Activated naive CD4-positive, alpha-beta T cell treated with anti-CD3 and anti-CD28 coated beads for 36 hours (primary cell): ENCODE data around the gene LMAN2. TPM values are rescaled to one million over a fixed set of nuclear protein-coding genes. Genes with fewer than 3 reads are reported as not detected.
A peak's percentile ranks its signal among the peaks of the same experiment; 100 is the strongest.
"Not testable (repeated sequence)": the region's sequence is repeated elsewhere in the genome, so short reads cannot be mapped to it uniquely, and the experiment has no call there.

Experiments
- CTCF ChIA-PET: fragments of 350-600 bp; sonication (Branson Sonifier 250); formaldehyde crosslinking; loops from one replicate; lab custom pipeline; 2021; ENCODE audit warnings: antibody characterized with exemption; lab: Charles Lee
- DNase-seq: peaks from one replicate; pipeline ENCODE4 v3.0.0-alpha.2; 2020
- H3K27ac Mint-ChIP-seq: one replicate; pipeline ENCODE4 v1.8.0; 2021; ENCODE audit warnings: mild to moderate bottlenecking, mixed read lengths
- H3K27me3 Mint-ChIP-seq: one replicate; pipeline ENCODE4 v1.8.0; 2021; ENCODE audit warnings: low read depth, mixed read lengths
- H3K36me3 Mint-ChIP-seq: one replicate; pipeline ENCODE4 v1.8.0; 2021; ENCODE audit warnings: low read depth, mixed read lengths
- H3K4me1 Mint-ChIP-seq: one replicate; pipeline ENCODE4 v1.8.0; 2021; ENCODE audit warnings: low read depth, mixed read lengths
- H3K4me3 Mint-ChIP-seq: one replicate; pipeline ENCODE4 v1.8.0; 2021; ENCODE audit warnings: mild to moderate bottlenecking, moderate library complexity, mixed read lengths
- H3K9me3 Mint-ChIP-seq: one replicate; pipeline ENCODE4 v1.8.0; 2021; ENCODE audit warnings: mixed read lengths
- intact Hi-C: fragments of 100-400 bp; cut with micrococcal nuclease; formaldehyde crosslinking; loops from one replicate; pipeline ENCODE4 v1.15.1; 2023
- total RNA-seq, 2 experiments: library from RNA; stranded (reverse); gene quantifications; one replicate each; pipeline ENCODE4 v1.2.3, GENCODE V29; 2021

Gene LMAN2
- total RNA-seq, 2 experiments from 2014 or later: 82.2 to 83.9 TPM

DNA sequence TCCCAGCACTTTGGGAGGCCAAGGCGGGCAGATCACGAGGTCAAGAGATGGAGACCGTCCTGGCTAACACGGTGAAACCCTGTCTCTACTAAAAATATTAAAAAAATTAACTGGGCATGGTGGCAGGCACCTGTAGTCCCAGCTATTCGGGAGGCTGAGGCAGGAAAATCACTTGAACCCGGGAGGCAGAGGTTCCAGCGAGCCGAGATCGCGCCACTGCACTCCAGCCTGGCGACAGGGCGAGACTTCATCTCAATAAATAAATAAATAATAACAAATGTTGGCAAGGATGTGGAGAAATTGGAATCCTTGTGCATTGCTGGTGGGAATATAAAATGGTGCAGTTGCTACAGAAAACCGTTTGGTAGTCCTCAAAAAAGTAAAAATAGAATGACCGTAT is 8.5 kb downstream of the LMAN2 start:
- CTCF ChIA-PET: interaction anchor here (1.3 to 1.5 kb wide), 2 partner anchors 39 to 229 kb away, joined by 4 to 6 read pairs; no protein-coding TSS in a partner anchor
- H3K9me3 Mint-ChIP-seq, H3K27me3 Mint-ChIP-seq, H3K27ac Mint-ChIP-seq, DNase-seq, intact Hi-C loops, H3K4me3 Mint-ChIP-seq: not testable (repeated sequence)
- peaks cover 18% of the 10 kb centered on the region for H3K36me3 Mint-ChIP-seq
- peaks cover 33% of the 10 kb centered on the region for H3K4me1 Mint-ChIP-seq

DNA sequence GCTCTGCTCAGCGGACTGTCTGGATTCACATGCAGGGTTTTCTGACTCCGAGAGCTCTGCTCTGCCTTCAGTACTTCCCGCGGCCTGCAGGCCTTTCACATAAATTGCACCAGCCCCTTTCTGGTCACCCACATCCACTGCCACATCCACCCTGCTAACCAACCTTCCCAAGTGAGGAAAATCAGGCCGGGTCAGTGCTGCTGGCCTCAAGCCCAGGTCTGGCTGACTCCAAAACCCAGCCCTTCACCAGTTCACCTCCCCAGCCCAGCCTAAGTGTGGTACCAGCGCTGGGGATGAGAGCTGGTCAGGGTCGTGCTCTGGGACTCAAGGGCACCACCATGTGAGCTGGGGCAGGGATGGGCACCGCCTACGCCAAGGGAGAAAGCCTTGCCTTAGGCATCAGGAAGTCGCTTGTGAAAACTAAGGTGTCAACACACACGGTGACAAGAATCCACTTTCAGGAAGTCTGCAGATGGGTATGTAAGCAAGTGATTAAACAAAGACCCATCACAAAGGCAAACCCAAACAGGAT is 12.3 kb downstream of the LMAN2 start:
- no peaks in the 10 kb centered on the region for H3K9me3 Mint-ChIP-seq
- CTCF ChIA-PET: interaction anchor here (1.1 kb wide), 1 partner anchor 225 kb away, joined by 4 read pairs; no protein-coding TSS in a partner anchor
- H3K27ac Mint-ChIP-seq: no peak overlapping the region
- intact Hi-C loops: no loop called here
- H3K4me1 Mint-ChIP-seq: peaks cover 17% of the 10 kb centered on the region
- H3K36me3 Mint-ChIP-seq: peaks cover 23% of the 10 kb centered on the region
- no peak overlapping the region for H3K4me3 Mint-ChIP-seq
- DNase-seq: no peak
- no peaks in the 10 kb centered on the region for H3K27me3 Mint-ChIP-seq

DNA sequence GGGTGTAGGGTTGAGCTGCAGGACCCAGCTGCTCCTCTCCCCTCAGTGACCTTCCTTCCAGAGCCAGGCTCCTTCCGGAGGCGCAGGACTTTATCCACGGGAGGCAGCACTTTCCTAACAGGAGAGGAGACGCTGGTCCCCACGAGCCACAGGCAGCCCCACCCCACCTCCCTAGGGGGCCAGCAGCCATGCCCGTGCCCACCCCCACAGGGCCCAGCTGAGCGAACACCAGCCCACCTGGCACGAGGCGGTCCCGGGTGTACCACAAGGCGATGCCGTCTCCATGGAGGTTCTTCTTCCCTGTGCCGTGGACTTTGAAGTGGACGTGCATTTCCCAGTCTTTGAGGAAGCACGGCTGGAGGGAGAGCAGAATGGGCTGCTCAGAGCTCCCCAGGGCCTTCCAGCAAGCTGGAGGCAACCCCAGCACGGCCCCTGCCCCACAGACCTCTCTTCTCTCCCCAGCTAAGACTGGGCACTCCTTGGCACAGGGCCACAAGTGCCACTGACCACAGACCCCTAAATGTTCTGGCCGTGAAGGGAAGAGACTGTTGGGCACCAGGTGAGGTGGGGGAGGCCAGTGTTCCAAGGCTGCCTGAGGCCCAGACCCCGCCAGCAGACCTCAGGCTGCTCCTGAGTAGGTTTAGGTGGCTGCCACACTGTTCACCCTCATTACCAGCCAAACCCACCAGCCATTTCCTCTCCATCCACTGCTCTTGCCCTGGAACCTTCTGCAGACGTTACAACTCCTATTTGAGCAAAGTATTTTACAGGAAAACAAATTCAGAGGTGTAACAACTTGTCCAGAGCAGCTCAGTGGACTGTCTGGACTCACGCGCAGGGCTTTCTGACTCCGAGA is 13.0 kb downstream of the LMAN2 start:
- H3K27me3 Mint-ChIP-seq: no peaks in the 10 kb centered on the region
- intact Hi-C loops: no loop called here
- H3K4me1 Mint-ChIP-seq: peaks cover 15% of the 10 kb centered on the region
- H3K27ac Mint-ChIP-seq: no peak overlapping the region
- peaks cover 26% of the 10 kb centered on the region for H3K36me3 Mint-ChIP-seq
- H3K4me3 Mint-ChIP-seq: no peak overlapping the region
- no peak for DNase-seq
- CTCF ChIA-PET: interaction anchor here (1.1 kb wide), 1 partner anchor 225 kb away, joined by 4 read pairs; no protein-coding TSS in a partner anchor
- no peaks in the 10 kb centered on the region for H3K9me3 Mint-ChIP-seq

DNA sequence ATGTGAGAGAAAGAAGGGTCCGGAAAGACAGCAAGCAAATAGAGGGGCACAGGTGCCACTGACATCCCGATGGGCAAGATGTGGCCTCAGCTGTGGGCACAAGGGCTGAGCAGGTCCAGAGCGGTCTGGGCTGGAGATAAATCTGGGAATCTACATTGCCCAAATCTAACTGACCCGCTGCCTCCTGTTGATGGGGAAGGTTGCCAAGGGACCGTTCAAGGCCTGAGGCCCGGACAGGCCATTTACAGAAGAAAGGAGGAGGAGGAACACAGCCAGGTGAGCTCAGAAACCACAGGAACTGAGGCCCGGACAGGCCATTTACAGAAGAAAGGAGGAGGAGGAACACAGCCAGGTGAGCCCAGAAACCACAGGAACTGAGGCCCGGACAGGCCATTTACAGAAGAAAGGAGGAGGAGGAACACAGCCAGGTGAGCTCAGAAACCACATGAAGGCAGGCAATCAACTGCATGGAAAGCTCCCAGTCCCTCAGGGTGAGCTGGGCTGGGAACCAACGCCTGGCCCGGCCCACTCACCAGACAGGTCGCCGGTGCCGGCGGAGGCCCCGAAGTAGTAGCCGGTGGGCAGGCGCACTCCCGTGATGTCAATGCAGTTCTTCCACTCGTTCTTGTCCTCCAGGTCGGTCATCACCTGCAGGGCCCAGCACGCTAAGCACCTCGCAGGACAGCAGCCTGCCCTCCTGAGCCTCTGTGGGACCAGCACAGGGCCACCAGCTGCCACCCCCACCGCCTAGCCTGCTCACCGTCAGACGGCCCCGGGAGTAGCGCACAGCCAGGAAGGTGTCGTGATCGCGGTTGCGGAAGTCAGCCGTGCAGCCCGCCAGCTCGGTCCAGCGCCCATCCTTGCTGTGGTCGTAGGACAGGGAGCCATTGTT is 14.6 kb downstream of the LMAN2 start:
- intact Hi-C loops: no loop called here
- Mint-ChIP-seq H3K9me3 (no peaks in the 10 kb centered on the region), H3K27ac (no peak overlapping the region), H3K4me1 (peaks cover 13% of the 10 kb centered on the region), H3K27me3 (no peaks in the 10 kb centered on the region), H3K4me3 (no peak overlapping the region), H3K36me3 (peaks cover 28% of the 10 kb centered on the region)
- DNase-seq: no peak
- CTCF ChIA-PET: interaction anchor here (1.2 to 1.5 kb wide), 3 partner anchors 11 to 25 kb away, joined by 3 read pairs; no protein-coding TSS in a partner anchor

DNA sequence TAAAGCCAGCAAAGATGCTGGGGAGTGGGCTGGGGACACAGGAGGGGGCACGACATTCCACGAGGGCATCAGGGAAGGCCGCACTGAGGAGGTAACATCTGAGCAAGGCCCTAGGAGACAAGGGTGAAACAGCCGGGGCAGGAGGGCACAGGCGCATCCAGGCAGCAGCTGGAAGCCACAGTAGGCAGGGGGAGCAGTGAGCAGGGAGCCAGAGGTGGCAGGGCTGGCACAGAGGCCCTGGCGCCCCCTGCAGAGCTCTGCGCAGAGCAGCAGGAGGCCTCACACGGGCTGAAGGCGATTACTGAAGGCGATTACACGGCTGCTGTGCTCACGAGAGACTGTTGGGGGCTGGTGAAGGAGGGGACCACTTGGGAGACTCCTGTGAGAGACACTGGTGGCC is 15.4 kb downstream of the LMAN2 start:
- Mint-ChIP-seq H3K4me3 (no peak overlapping the region), H3K27ac (peak overlapping the region; percentile 16), H3K9me3 (no peaks in the 10 kb centered on the region), H3K27me3 (no peaks in the 10 kb centered on the region), H3K4me1 (peaks cover 11% of the 10 kb centered on the region), H3K36me3 (peaks cover 20% of the 10 kb centered on the region)
- CTCF ChIA-PET: interaction anchor here (1.1 to 1.5 kb wide), 4 partner anchors 12 to 24 kb away, joined by 3 read pairs; no protein-coding TSS in a partner anchor
- intact Hi-C loops: no loop called here
- peak; percentile 55 for DNase-seq

DNA sequence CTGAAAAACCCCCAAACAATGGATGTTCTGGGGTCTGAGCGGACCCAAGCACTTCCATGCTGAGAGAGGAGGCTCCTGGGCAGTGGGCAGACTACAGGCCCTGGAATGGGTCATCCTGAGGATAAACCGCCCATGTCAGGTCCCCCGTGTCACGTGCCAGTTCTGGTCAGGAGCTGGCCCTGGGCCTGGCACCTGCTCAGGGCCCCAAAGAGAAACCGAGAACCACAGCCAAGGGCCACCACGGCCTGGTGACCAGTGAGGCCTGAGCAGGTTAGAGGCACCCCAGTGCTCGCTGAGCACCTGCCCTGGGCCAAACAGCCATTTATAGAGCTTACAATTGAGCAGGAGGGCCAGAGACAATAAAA is 15.8 kb downstream of the LMAN2 start:
- Mint-ChIP-seq H3K4me1 (peaks cover 11% of the 10 kb centered on the region), H3K27ac (no peak overlapping the region), H3K36me3 (peaks cover 23% of the 10 kb centered on the region), H3K4me3 (no peak overlapping the region), H3K27me3 (no peaks in the 10 kb centered on the region), H3K9me3 (no peaks in the 10 kb centered on the region)
- CTCF ChIA-PET: interaction anchor here (1.1 to 1.5 kb wide), 2 partner anchors 20 to 23 kb away, joined by 3 read pairs; no protein-coding TSS in a partner anchor
- intact Hi-C loops: no loop called here
- DNase-seq: no peak

DNA sequence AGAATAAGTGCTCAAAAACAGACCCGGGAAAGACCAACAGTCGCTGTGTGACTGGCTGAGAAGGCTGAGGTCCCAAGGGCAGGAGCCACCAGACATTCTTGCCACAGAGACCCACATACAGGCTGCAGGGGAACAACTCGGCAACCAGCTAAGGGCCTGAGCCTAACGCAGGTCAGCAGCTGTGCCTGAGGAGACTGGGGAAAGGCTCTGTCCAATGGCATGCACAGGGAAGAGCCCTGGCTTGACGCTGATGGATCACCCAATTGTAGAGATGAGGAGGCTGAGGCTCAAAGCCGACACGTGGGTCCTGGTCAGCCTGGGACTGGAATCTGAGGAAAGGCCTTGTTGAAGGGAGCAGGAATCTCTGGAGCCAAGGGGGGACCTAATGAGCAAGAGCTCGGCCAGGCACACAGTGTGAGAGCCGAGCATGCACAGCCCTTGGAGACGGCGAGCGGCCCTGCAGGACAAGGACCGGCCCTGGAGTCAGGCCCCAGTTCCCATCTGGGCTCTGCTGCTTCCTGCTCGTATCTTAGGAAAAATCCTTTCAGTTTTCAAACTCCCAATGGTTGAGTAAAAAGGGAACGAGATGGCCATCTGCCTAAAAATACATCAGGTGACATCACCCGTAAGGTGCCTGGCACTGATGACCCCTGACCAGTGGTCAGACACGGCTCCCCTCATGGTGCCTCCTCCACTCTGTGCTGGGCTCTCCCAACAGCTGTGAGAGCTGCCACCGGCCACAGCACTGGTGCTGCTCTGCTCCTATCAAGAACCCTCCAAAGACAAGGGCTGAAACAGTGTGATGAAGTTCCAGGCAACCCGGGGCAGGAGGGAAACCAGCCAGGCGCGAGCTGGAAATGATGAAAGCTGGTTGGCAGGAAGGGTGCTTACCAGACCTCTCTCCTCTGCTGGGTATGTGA is 16.4 kb downstream of the LMAN2 start:
- CTCF ChIA-PET: interaction anchor here (0.6 to 1.5 kb wide), 4 partner anchors 16 to 140 kb away, joined by 3 read pairs; no protein-coding TSS in a partner anchor
- intact Hi-C loops: no loop called here
- Mint-ChIP-seq H3K27ac (no peak overlapping the region), H3K4me1 (peaks cover 7% of the 10 kb centered on the region), H3K9me3 (no peaks in the 10 kb centered on the region), H3K4me3 (no peak overlapping the region), H3K36me3 (peaks cover 23% of the 10 kb centered on the region), H3K27me3 (no peaks in the 10 kb centered on the region)
- DNase-seq: no peak

DNA sequence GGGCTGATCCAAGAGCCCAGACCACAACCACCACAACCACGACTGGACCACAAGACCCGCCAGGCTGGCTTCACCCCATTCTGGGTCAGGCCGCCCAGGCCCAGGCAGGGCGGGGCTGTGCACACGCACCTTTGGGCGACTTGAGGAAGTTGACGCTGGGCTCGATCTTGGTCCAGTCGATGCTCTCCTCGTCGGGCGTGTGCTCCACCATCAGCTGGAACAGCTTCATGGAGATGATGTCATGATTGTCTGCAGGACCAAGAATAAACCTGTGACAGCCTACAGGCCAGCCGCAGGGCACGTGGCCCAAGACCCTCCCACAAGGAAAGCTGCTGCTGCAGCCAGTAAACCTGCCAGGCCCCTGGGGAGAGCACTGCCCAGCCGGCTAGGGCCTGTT is 17.3 kb downstream of the LMAN2 start:
- H3K4me3 Mint-ChIP-seq: no peak overlapping the region
- no peaks in the 10 kb centered on the region for H3K9me3 Mint-ChIP-seq
- no peak overlapping the region for H3K27ac Mint-ChIP-seq
- intact Hi-C loops: no loop called here
- no peaks in the 10 kb centered on the region for H3K27me3 Mint-ChIP-seq
- no peak for DNase-seq
- peaks cover 22% of the 10 kb centered on the region for H3K36me3 Mint-ChIP-seq
- no peaks in the 10 kb centered on the region for H3K4me1 Mint-ChIP-seq
- CTCF ChIA-PET: interaction anchor here (0.6 to 1.3 kb wide), 4 partner anchors 12 to 139 kb away, joined by 3 to 4 read pairs (median 3); no protein-coding TSS in a partner anchor

DNA sequence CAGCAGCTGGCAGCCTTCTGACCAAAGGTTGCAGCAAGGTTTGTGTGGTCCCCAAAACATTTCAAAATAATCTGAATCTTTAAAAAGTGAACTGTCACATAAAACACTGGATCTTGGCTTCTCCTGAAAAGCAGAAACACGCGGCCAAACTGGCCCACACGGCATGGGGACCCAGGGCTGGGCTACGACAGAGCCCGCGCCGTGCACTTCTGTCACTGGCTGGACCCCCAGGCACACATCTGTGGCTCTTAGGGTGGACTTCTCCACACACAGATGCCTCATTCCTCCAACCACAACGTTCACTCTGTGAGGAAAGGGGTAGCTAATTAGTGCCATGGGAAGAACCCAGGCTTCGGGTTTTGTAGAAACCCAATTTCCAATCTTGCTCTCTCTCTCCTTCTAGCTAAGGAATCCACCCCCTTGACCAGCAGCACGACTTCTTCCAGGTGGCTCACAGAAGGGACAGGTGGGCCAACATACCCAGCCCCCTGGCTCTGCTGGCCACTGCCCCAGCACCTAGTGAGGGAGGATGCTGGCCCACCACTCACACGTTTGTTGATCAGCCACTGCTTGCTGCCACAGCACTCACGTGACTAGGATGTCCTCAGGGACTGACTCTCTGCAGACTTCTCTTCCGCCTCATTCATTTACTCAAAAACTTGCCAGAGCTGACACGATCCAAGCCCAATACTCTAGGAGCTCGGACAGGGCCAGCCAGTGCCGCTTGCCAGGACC is 17.9 kb downstream of the LMAN2 start:
- no peaks in the 10 kb centered on the region for H3K9me3 Mint-ChIP-seq
- no peak for DNase-seq
- H3K27me3 Mint-ChIP-seq: no peaks in the 10 kb centered on the region
- intact Hi-C loops: no loop called here
- H3K36me3 Mint-ChIP-seq: peaks cover 22% of the 10 kb centered on the region
- H3K27ac Mint-ChIP-seq: no peak overlapping the region
- no peaks in the 10 kb centered on the region for H3K4me1 Mint-ChIP-seq
- no peak overlapping the region for H3K4me3 Mint-ChIP-seq
- CTCF ChIA-PET: interaction anchor here (0.7 to 1.3 kb wide), 3 partner anchors 12 to 36 kb away, joined by 3 to 4 read pairs (median 3); no protein-coding TSS in a partner anchor

DNA sequence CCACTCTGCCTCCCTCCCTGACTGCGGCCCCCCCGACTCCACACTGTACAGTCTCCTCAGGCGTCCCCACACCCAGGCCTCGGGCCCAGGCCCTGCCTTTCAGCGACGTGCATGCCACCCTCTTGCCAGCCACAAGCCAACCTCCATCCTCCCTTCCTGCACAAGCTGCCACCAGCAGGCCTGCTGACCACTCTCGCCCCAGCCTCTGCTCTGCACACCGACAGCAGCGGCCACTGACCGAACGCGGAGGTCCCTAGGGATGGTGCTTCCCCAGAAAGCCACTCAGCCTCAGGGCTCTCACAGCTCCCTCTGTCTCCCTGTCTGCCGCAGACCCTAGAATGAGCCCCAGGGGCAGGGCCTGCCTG is 18.6 kb downstream of the LMAN2 start:
- Mint-ChIP-seq H3K9me3 (no peaks in the 10 kb centered on the region), H3K27me3 (no peaks in the 10 kb centered on the region), H3K4me3 (no peak overlapping the region), H3K4me1 (peaks cover under 1% of the 10 kb centered on the region), H3K27ac (no peak overlapping the region), H3K36me3 (peaks cover 22% of the 10 kb centered on the region)
- no peak for DNase-seq
- CTCF ChIA-PET: no interaction called here
- intact Hi-C loops: no loop called here
